HEK293 (cell line): ENCODE data around the gene LDAF1.

Experiments
- CTCF ChIA-PET: fragments of 350-600 bp; formaldehyde crosslinking; extraction: SDS; loops from one replicate; lab custom pipeline; 2021; ENCODE audit warnings: antibody characterized with exemption; lab: Yijun Ruan, JAX
- POLR2A ChIA-PET: fragments of 300-600 bp; formaldehyde crosslinking; extraction: SDS; loops from one replicate; lab custom pipeline; 2020; ENCODE audit warnings: antibody characterized with exemption, inconsistent platforms; lab: Yijun Ruan, JAX
- H3K27ac ChIP-seq: fragments of 200-500 bp; sonication (Bioruptor generic); 2 replicates; pipeline ENCODE4 v1.5.1; 2014; ENCODE audit warnings: low read depth, low read length, control low read depth, inconsistent platforms; ENCODE audit errors: extremely low read depth
- H3K36me3 ChIP-seq, 2 experiments: fragments of 200-500 bp in 1 of 2; sonication (Bioruptor generic) in 1 of 2; 1 replicate in 1 of 2; 2 replicates in 1 of 2; pipeline ENCODE4 v1.5.1; 2014 to 2017; ENCODE audit warnings: inconsistent platforms in 2 of 2, low read length in 2 of 2; ENCODE audit not compliant: control insufficient read depth in 2 of 2, insufficient read depth in 1 of 2
- H3K4me1 ChIP-seq: fragments of 200-500 bp; sonication (Bioruptor generic); 2 replicates; pipeline ENCODE4 v1.5.1; 2014; ENCODE audit warnings: mild to moderate bottlenecking, low read length, inconsistent platforms; ENCODE audit not compliant: control insufficient read depth, insufficient read depth
- H3K4me3 ChIP-seq: 2 replicates; pipeline ENCODE4 v1.5.1; 2011; ENCODE audit warnings: low read depth, mild to moderate bottlenecking, control low read depth, low read length, moderate library complexity
- H3K9me3 ChIP-seq: fragments of 200-500 bp; sonication (Bioruptor generic); 2 replicates; pipeline ENCODE4 v1.5.1; 2014; ENCODE audit warnings: low read depth, low read length, inconsistent platforms; ENCODE audit not compliant: control insufficient read depth, insufficient read depth
- GLIS1 ChIP-seq: fragments of 450-650 bp; formaldehyde crosslinking; IDR thresholded peaks from 2 replicates; pipeline ENCODE4 v1.5.1; 2016; ENCODE audit warnings: missing biosample characterization, missing genetic modification characterization
- IKZF3 ChIP-seq: fragments of 450-650 bp; IDR thresholded peaks from 2 replicates; pipeline ENCODE4 v1.5.0; 2018; ENCODE audit warnings: missing biosample characterization, mild to moderate bottlenecking, missing genetic modification characterization, moderate library complexity
- KLF16 ChIP-seq: fragments of 450-650 bp; formaldehyde crosslinking; IDR thresholded peaks from 2 replicates; pipeline ENCODE4 v1.5.1; 2017; ENCODE audit warnings: missing biosample characterization, missing genetic modification characterization
- KLF8 ChIP-seq: fragments of 450-650 bp; formaldehyde crosslinking; IDR thresholded peaks from 2 replicates; pipeline ENCODE4 v1.5.1; 2016; ENCODE audit warnings: missing biosample characterization, missing genetic modification characterization
- MYNN ChIP-seq: fragments of 450-650 bp; formaldehyde crosslinking; IDR thresholded peaks from 2 replicates; pipeline ENCODE4 v1.5.1; 2016; ENCODE audit warnings: missing biosample characterization, missing genetic modification characterization, borderline replicate concordance
- ZBTB26 ChIP-seq: fragments of 450-650 bp; formaldehyde crosslinking; optimal IDR thresholded peaks from 2 replicates; pipeline ENCODE3; 2016; ENCODE audit warnings: missing biosample characterization, mild to moderate bottlenecking, missing genetic modification characterization
- ZFP3 ChIP-seq: fragments of 450-650 bp; formaldehyde crosslinking; IDR thresholded peaks from 2 replicates; pipeline ENCODE4 v1.5.1; 2016; ENCODE audit warnings: low read depth, missing biosample characterization, missing genetic modification characterization
- ZFP69B ChIP-seq: fragments of 450-650 bp; formaldehyde crosslinking; IDR thresholded peaks from 2 replicates; pipeline ENCODE4 v1.5.1; 2016; ENCODE audit warnings: missing biosample characterization, missing genetic modification characterization
- ZNF184 ChIP-seq: fragments of 450-650 bp; IDR thresholded peaks from 2 replicates; pipeline ENCODE4 v1.5.1; 2018; ENCODE audit warnings: missing biosample characterization, mild to moderate bottlenecking, missing genetic modification characterization
- ZNF211 ChIP-seq: fragments of 450-650 bp; formaldehyde crosslinking; IDR thresholded peaks from 2 replicates; pipeline ENCODE4 v1.5.1; 2016; ENCODE audit warnings: low read depth, missing biosample characterization, missing genetic modification characterization
- ZNF221 ChIP-seq: fragments of 450-650 bp; formaldehyde crosslinking; IDR thresholded peaks from 2 replicates; pipeline ENCODE4 v1.5.1; 2017; ENCODE audit warnings: missing biosample characterization, missing genetic modification characterization, borderline replicate concordance
- ZNF239 ChIP-seq: fragments of 450-650 bp; formaldehyde crosslinking; IDR thresholded peaks from 2 replicates; pipeline ENCODE4 v1.5.1; 2016; ENCODE audit warnings: missing biosample characterization, missing genetic modification characterization
- ZNF302 ChIP-seq: fragments of 450-650 bp; formaldehyde crosslinking; IDR thresholded peaks from 2 replicates; pipeline ENCODE4 v1.5.1; 2016; ENCODE audit warnings: missing biosample characterization, missing genetic modification characterization, low read depth
- ZNF501 ChIP-seq: fragments of 450-650 bp; formaldehyde crosslinking; IDR thresholded peaks from 2 replicates; pipeline ENCODE4 v1.5.1; 2016; ENCODE audit warnings: missing biosample characterization, missing genetic modification characterization
- ZNF529 ChIP-seq: fragments of 450-650 bp; formaldehyde crosslinking; IDR thresholded peaks from 2 replicates; pipeline ENCODE4 v1.5.1; 2017; ENCODE audit warnings: missing genetic modification characterization, missing biosample characterization; ENCODE audit not compliant: insufficient replicate concordance
- ZNF530 ChIP-seq: fragments of 450-650 bp; formaldehyde crosslinking; IDR thresholded peaks from 2 replicates; pipeline ENCODE4 v1.5.1; 2016; ENCODE audit warnings: low read depth, missing biosample characterization, missing genetic modification characterization
- ZNF571 ChIP-seq: fragments of 450-650 bp; formaldehyde crosslinking; IDR thresholded peaks from 2 replicates; pipeline ENCODE4 v1.5.0; 2017; ENCODE audit warnings: missing biosample characterization, missing genetic modification characterization
- ZNF600 ChIP-seq: fragments of 450-650 bp; formaldehyde crosslinking; IDR thresholded peaks from 2 replicates; pipeline ENCODE4 v1.5.1; 2016; ENCODE audit warnings: missing biosample characterization, missing genetic modification characterization
- ZNF629 ChIP-seq: fragments of 450-650 bp; formaldehyde crosslinking; IDR thresholded peaks from 2 replicates; pipeline ENCODE4 v1.5.1; 2017; ENCODE audit warnings: missing biosample characterization, missing genetic modification characterization
- ZNF707 ChIP-seq: fragments of 450-650 bp; formaldehyde crosslinking; IDR thresholded peaks from 2 replicates; pipeline ENCODE4 v1.5.1; 2016; ENCODE audit warnings: missing biosample characterization, missing genetic modification characterization
- ZSCAN30 ChIP-seq: fragments of 450-650 bp; IDR thresholded peaks from 2 replicates; pipeline ENCODE4 v1.5.1; 2018; ENCODE audit warnings: missing biosample characterization, mild to moderate bottlenecking, missing genetic modification characterization, moderate library complexity
- TF ChIP-seq, protein P1 (sequence below): fragments of 450-650 bp; formaldehyde crosslinking; IDR thresholded peaks from 2 replicates; pipeline ENCODE4 v1.5.1; 2016; ENCODE audit warnings: missing biosample characterization, missing genetic modification characterization
- TF ChIP-seq, protein P2 (sequence below): fragments of 450-650 bp; formaldehyde crosslinking; IDR thresholded peaks from 2 replicates; pipeline ENCODE4 v1.5.1; 2016; ENCODE audit warnings: missing biosample characterization, missing genetic modification characterization
- TF ChIP-seq, protein P3 (sequence below): fragments of 450-650 bp; formaldehyde crosslinking; IDR thresholded peaks from 2 replicates; pipeline ENCODE4 v1.5.1; 2016; ENCODE audit warnings: missing biosample characterization, missing genetic modification characterization, low read depth

LDAF1 gene

GRCh38 chr16:21162661-21163151, 4.2 kb downstream of the LDAF1 start:
- CTCF ChIA-PET, result interaction anchor here (0.5 to 0.9 kb wide), 2 partner anchors 26 to 117 kb away, joined by 3 to 5 read pairs; no protein-coding TSS in a partner anchor
- no peaks in the 10 kb centered on the region for H3K9me3 ChIP-seq
- POLR2A ChIA-PET, result interaction anchor here (0.7 kb wide), 1 partner anchor 37 kb away, joined by 3 read pairs; no protein-coding TSS in a partner anchor
- peaks cover 4 to 28% of the 10 kb centered on the region in 2 experiments; a peak in 2 of 3 replicates for H3K36me3 ChIP-seq
- no peak overlapping the region for H3K4me3 ChIP-seq
- no peaks in the 10 kb centered on the region for H3K4me1 ChIP-seq
- no peak for TF ChIP-seq ZSCAN30 (tag by site-specific recombination)
- TF ChIP-seq MYNN (tag by site-specific recombination), result no peak
- TF ChIP-seq ZNF302 (tag by site-specific recombination), result no peak
- no peak for TF ChIP-seq ZNF211
- TF ChIP-seq, protein P1, sequence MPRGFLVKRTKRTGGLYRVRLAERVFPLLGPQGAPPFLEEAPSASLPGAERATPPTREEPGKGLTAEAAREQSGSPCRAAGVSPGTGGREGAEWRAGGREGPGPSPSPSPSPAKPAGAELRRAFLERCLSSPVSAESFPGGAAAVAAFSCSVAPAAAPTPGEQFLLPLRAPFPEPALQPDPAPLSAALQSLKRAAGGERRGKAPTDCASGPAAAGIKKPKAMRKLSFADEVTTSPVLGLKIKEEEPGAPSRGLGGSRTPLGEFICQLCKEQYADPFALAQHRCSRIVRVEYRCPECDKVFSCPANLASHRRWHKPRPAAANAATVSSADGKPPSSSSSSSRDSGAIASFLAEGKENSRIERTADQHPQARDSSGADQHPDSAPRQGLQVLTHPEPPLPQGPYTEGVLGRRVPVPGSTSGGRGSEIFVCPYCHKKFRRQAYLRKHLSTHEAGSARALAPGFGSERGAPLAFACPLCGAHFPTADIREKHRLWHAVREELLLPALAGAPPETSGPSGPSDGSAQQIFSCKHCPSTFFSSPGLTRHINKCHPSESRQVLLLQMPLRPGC (tag by site-specific recombination), result no peak
- TF ChIP-seq ZNF184 (tag by site-specific recombination), result no peak
- TF ChIP-seq ZNF529 (tag by site-specific recombination), result no peak
- no peak overlapping the region for H3K27ac ChIP-seq

DNA sequence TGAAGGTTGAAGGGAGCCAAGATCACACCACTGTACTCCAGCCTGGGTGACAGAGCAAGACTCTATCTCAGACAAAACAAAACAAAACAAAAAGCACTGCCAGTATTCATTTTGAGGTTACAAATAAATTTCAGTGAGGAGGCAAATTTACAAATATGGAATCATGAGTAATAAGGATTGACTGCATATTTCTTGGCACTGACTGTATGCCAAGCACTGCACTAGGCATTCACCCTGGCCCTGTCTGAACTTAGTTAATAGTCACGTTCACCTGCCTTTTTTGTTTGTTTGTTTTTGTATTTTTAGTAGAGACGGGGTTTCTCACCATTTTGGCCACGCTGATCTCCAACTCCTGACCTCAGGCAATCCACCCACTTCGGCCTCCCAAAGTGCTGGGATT, 5.1 kb downstream of the LDAF1 start:
- H3K4me3 ChIP-seq, result no peak overlapping the region
- H3K36me3 ChIP-seq, result peaks cover 4 to 28% of the 10 kb centered on the region in 2 experiments; a peak in 2 of 3 replicates
- POLR2A ChIA-PET, result no interaction called here
- H3K9me3 ChIP-seq, result no peaks in the 10 kb centered on the region
- H3K4me1 ChIP-seq, result no peaks in the 10 kb centered on the region
- TF ChIP-seq, protein P2, sequence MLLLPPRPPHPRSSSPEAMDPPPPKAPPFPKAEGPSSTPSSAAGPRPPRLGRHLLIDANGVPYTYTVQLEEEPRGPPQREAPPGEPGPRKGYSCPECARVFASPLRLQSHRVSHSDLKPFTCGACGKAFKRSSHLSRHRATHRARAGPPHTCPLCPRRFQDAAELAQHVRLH (tag by site-specific recombination), result no peak
- TF ChIP-seq ZNF239 (tag by site-specific recombination) (no peak), IKZF3 (tag by site-specific recombination) (no peak), ZFP69B (tag by site-specific recombination) (no peak), KLF8 (tag by site-specific recombination) (no peak), ZNF707 (tag by site-specific recombination) (no peak), ZNF221 (tag by site-specific recombination) (no peak), GLIS1 (tag by site-specific recombination) (no peak), ZNF600 (tag by site-specific recombination) (no peak), ZNF530 (tag by site-specific recombination) (no peak), ZNF501 (no peak), ZNF629 (tag by site-specific recombination) (no peak), ZNF571 (tag by site-specific recombination) (no peak), ZFP3 (tag by site-specific recombination) (no peak), ZBTB26 (tag by site-specific recombination) (no peak), KLF16 (tag by site-specific recombination) (no peak)
- TF ChIP-seq, protein P3, sequence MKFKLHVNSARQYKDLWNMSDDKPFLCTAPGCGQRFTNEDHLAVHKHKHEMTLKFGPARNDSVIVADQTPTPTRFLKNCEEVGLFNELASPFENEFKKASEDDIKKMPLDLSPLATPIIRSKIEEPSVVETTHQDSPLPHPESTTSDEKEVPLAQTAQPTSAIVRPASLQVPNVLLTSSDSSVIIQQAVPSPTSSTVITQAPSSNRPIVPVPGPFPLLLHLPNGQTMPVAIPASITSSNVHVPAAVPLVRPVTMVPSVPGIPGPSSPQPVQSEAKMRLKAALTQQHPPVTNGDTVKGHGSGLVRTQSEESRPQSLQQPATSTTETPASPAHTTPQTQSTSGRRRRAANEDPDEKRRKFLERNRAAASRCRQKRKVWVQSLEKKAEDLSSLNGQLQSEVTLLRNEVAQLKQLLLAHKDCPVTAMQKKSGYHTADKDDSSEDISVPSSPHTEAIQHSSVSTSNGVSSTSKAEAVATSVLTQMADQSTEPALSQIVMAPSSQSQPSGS, result no peak
- no peak overlapping the region for H3K27ac ChIP-seq
- CTCF ChIA-PET, result no interaction called here
